IMR-90 (cell line): ENCODE measurements around the gene JPH4. TPM values are rescaled to one million over a fixed set of nuclear protein-coding genes. Genes with fewer than 3 reads are reported as not detected.

ENCODE experiments used
- ATAC-seq: fragments of 200-7000 bp; cut with Tn5 transposase; 2 replicates; pipeline ENCODE4 v1.9.1; 2020; ENCODE audit warnings: low read depth, mild to moderate bottlenecking, moderate library complexity
- BruUV-seq: library from RNA; stranded (reverse); fragments of 400-500 nt; replicated peaks from 2 replicates; lab custom pipeline; 2021; lab: Mats Ljungman, UMichigan
- CTCF ChIA-PET: fragments of 300-600 bp; formaldehyde crosslinking; extraction: SDS; loops from one replicate; lab custom pipeline; 2021; ENCODE audit warnings: antibody characterized with exemption; lab: Yijun Ruan, JAX
- POLR2A ChIA-PET: fragments of 300-600 bp; sonication (Branson Sonifier 250); formaldehyde crosslinking; loops from one replicate; lab custom pipeline; 2022; ENCODE audit warnings: antibody characterized with exemption; ENCODE audit not compliant: unreplicated experiment; lab: Charles Lee
- DNase-seq: peaks from one replicate; pipeline ENCODE4 v3.0.0; 2013
- H2AFZ ChIP-seq: replicated peaks from 2 replicates; pipeline ENCODE3; 2013; ENCODE audit warnings: low read length, mild to moderate bottlenecking; ENCODE audit not compliant: poor library complexity
- H2AK5ac ChIP-seq: 2 replicates; pipeline ENCODE4 v1.6.1; 2013; ENCODE audit warnings: low read depth, low read length, inconsistent platforms
- H2AK9ac ChIP-seq: replicated peaks from 2 replicates; pipeline ENCODE3; 2013; ENCODE audit warnings: mild to moderate bottlenecking, low read depth, low read length, moderate library complexity; ENCODE audit not compliant: poor library complexity
- H2BK120ac ChIP-seq: 2 replicates; pipeline ENCODE4 v1.6.1; 2013; ENCODE audit warnings: low read depth, low read length, inconsistent platforms
- H2BK15ac ChIP-seq: 3 replicates; pipeline ENCODE4 v1.6.1; 2013; ENCODE audit warnings: low read depth, low read length, inconsistent platforms
- H2BK20ac ChIP-seq: 2 replicates; pipeline ENCODE4 v1.6.1; 2013; ENCODE audit warnings: low read depth, mild to moderate bottlenecking, inconsistent platforms, low read length, moderate library complexity
- H2BK5ac ChIP-seq: 2 replicates; pipeline ENCODE4 v1.6.1; 2013; ENCODE audit warnings: mild to moderate bottlenecking, low read depth, low read length, inconsistent platforms; ENCODE audit not compliant: poor library complexity, severe bottlenecking
- H3K14ac ChIP-seq: replicated peaks from 2 replicates; pipeline ENCODE4 v1.6.1; 2013; ENCODE audit warnings: low read depth, low read length, inconsistent platforms
- H3K18ac ChIP-seq: 2 replicates; pipeline ENCODE4 v1.6.1; 2013; ENCODE audit warnings: low read depth, low read length, control low read depth
- H3K23ac ChIP-seq: 2 replicates; pipeline ENCODE4 v1.6.1; 2013; ENCODE audit warnings: low read depth, low read length, inconsistent platforms
- H3K27ac ChIP-seq: 2 replicates; pipeline ENCODE4 v1.5.1; 2013; ENCODE audit warnings: mild to moderate bottlenecking, control low read depth, low read length; ENCODE audit not compliant: insufficient read depth
- H3K27me3 ChIP-seq: 2 replicates; pipeline ENCODE4 v1.6.1; 2013; ENCODE audit warnings: low read length; ENCODE audit not compliant: control insufficient read depth, insufficient read depth
- H3K36me3 ChIP-seq: 2 replicates; pipeline ENCODE4 v1.6.1; 2013; ENCODE audit warnings: low read length, mixed read lengths; ENCODE audit not compliant: control insufficient read depth, insufficient read depth
- H3K4ac ChIP-seq: 2 replicates; pipeline ENCODE4 v1.6.1; 2013; ENCODE audit warnings: low read depth, low read length, inconsistent platforms
- H3K4me1 ChIP-seq: 2 replicates; pipeline ENCODE4 v1.6.1; 2013; ENCODE audit warnings: low read length, mixed read lengths; ENCODE audit not compliant: control insufficient read depth, insufficient read depth
- H3K4me2 ChIP-seq: 2 replicates; pipeline ENCODE4 v1.6.1; 2013; ENCODE audit warnings: low read depth, mild to moderate bottlenecking, control low read depth, low read length, moderate library complexity
- H3K4me3 ChIP-seq: 2 replicates; pipeline ENCODE4 v1.5.1; 2013; ENCODE audit warnings: low read depth, mild to moderate bottlenecking, control low read depth, low read length, moderate library complexity; ENCODE audit not compliant: insufficient read depth
- H3K56ac ChIP-seq: 2 replicates; pipeline ENCODE4 v1.6.1; 2013; ENCODE audit warnings: low read length, inconsistent platforms; ENCODE audit not compliant: insufficient read depth; ENCODE audit errors: extremely low read depth
- H3K79me1 ChIP-seq, 2 experiments: 2 replicates each; pipeline ENCODE4 v1.6.1; 2013; ENCODE audit warnings: low read length in 2 of 2, inconsistent platforms in 1 of 2, low read depth in 1 of 2
- H3K9ac ChIP-seq: 2 replicates; pipeline ENCODE4 v1.6.1; 2013; ENCODE audit warnings: low read depth, low read length, control low read depth
- H3K9me1 ChIP-seq: 2 replicates; pipeline ENCODE4 v1.6.1; 2013; ENCODE audit warnings: low read length, inconsistent platforms; ENCODE audit not compliant: insufficient read depth
- H3K9me3 ChIP-seq: 2 replicates; pipeline ENCODE4 v1.6.1; 2013; ENCODE audit warnings: low read length; ENCODE audit not compliant: control insufficient read depth, insufficient read depth
- H4K20me1 ChIP-seq: 2 replicates; pipeline ENCODE4 v1.6.1; 2013; ENCODE audit warnings: low read length, inconsistent platforms; ENCODE audit not compliant: insufficient read depth
- H4K5ac ChIP-seq: 2 replicates; pipeline ENCODE4 v1.6.1; 2013; ENCODE audit warnings: mild to moderate bottlenecking, low read depth, low read length, control low read depth
- H4K8ac ChIP-seq, 2 experiments: 2 replicates each; pipeline ENCODE4 v1.6.1; 2013; ENCODE audit warnings: low read depth in 2 of 2, low read length in 2 of 2, control low read depth in 1 of 2, inconsistent platforms in 1 of 2
- H4K91ac ChIP-seq: 2 replicates; pipeline ENCODE4 v1.6.1; 2013; ENCODE audit warnings: low read depth, low read length, inconsistent platforms; ENCODE audit not compliant: insufficient read depth
- BHLHE40 ChIP-seq: fragments of 150-350 bp; IDR thresholded peaks from 2 replicates; pipeline ENCODE4 v1.6.1; 2016; ENCODE audit warnings: mild to moderate bottlenecking, low read depth, low read length
- CHD1 ChIP-seq: IDR thresholded peaks from 2 replicates; pipeline ENCODE4 v1.6.1; 2012; ENCODE audit warnings: low read depth, low read length, improper control_type of control experiment
- CTCF ChIP-seq: conservative IDR thresholded peaks from 2 replicates; pipeline ENCODE4 v1.5.1; 2012; ENCODE audit warnings: mild to moderate bottlenecking, low read depth, low read length, improper control_type of control experiment
- MXI1 ChIP-seq: IDR thresholded peaks from 2 replicates; pipeline ENCODE4 v1.6.1; 2012; ENCODE audit warnings: low read depth, mild to moderate bottlenecking, low read length, moderate library complexity, borderline replicate concordance
- NFE2L2 ChIP-seq: fragments of 150-350 bp; IDR thresholded peaks from 2 replicates; pipeline ENCODE4 v1.6.1; 2016; ENCODE audit warnings: low read depth, mild to moderate bottlenecking, low read length
- RCOR1 ChIP-seq: IDR thresholded peaks from 2 replicates; pipeline ENCODE4 v1.6.1; 2012; ENCODE audit warnings: mild to moderate bottlenecking, low read length, improper control_type of control experiment; ENCODE audit not compliant: insufficient replicate concordance
- RFX5 ChIP-seq: IDR thresholded peaks from 2 replicates; pipeline ENCODE4 v1.8.0; 2012; ENCODE audit warnings: low read depth, mild to moderate bottlenecking, low read length, moderate library complexity
- SMC3 ChIP-seq: fragments of 150-350 bp; IDR thresholded peaks from 2 replicates; pipeline ENCODE4 v1.6.1; 2016; ENCODE audit warnings: low read depth, mild to moderate bottlenecking, antibody characterized with exemption, low read length, moderate library complexity
- WGBS, 2 experiments: methylation state at CpG; one replicate each; pipeline versions ENCODE4 v1.1.5 to v1.1.7; 2013; ENCODE audit warnings: missing lambda C conversion rate in 2 of 2; ENCODE audit not compliant: insufficient read length in 1 of 2; ENCODE audit errors: extremely low coverage in 2 of 2; 5-methylcytosine and 5-hydroxymethylcytosine counted together
- dilution Hi-C: fragments of 300-500 bp; cut with HindIII; formaldehyde crosslinking; loops from one replicate; pipeline ENCODE4 v1.14.3; 2018; ENCODE audit warnings: low sequenced_read_pairs; ENCODE audit not compliant: unreplicated experiment
- in situ Hi-C: fragments of 300-500 bp; cut with MboI; formaldehyde crosslinking; loops from 3 replicates; pipeline ENCODE4 v1.14.3; 2019; ENCODE audit warnings: low sequenced_read_pairs, inconsistent platforms, mixed read lengths
- intact Hi-C: fragments of 100-400 bp; cut with micrococcal nuclease; formaldehyde crosslinking; loops from 2 replicates; pipeline ENCODE4 v1.10.0; 2022
- polyA plus RNA-seq, 3 experiments: library from polyadenylated mRNA; depleted of rRNA; stranded (reverse); fragments of >200 nt; gene quantifications; 2 replicates each; pipeline ENCODE4 v1.2.3, GENCODE V29; 2012; ENCODE audit warnings: low replicate concordance in 1 of 3
- total RNA-seq: library from RNA; depleted of rRNA; stranded (reverse); fragments of >200 nt; gene quantifications from 2 replicates; pipeline ENCODE4 v1.2.3, GENCODE V29; 2012

The JPH4 gene
- total and polyA plus RNA-seq, 2 of the 4 experiments (the other 2 are of a cell fraction): not detected

- ATAC-seq: no peak
- no peak for TF ChIP-seq MXI1
- no peak for TF ChIP-seq NFE2L2
- no peak for TF ChIP-seq RCOR1
- no peak for TF ChIP-seq CHD1
- no peak for TF ChIP-seq CTCF
- no peak for TF ChIP-seq RFX5
- no peak for TF ChIP-seq BHLHE40
- no peak for TF ChIP-seq SMC3
- no peak overlapping the region for H2BK5ac ChIP-seq
- POLR2A ChIA-PET: interaction anchor here (0.6 kb wide), 1 partner anchor 10 kb away, joined by 3 read pairs; no protein-coding TSS in a partner anchor
- DNase-seq: no peak
- BruUV-seq: no TSS peak
- H3K9ac ChIP-seq: no peak overlapping the region
- H3K18ac ChIP-seq: no peak overlapping the region
- H4K91ac ChIP-seq: no peak overlapping the region
- dilution Hi-C loops (no loop called here), in situ Hi-C loops (no loop called here), intact Hi-C loops (no loop called here)
- H3K79me1 ChIP-seq: no peaks in the 10 kb centered on the region
- H3K27me3 ChIP-seq: no peaks in the 10 kb centered on the region; the same call in 1 of the 2 replicates
- H3K14ac ChIP-seq: no peak overlapping the region
- H2AK5ac ChIP-seq: no peak overlapping the region
- H4K8ac ChIP-seq: no peak overlapping the region
- no peaks in the 10 kb centered on the region for H3K9me3 ChIP-seq
- no peak overlapping the region for H3K4me2 ChIP-seq
- H2AFZ ChIP-seq: no peak overlapping the region
- H3K4ac ChIP-seq: no peak overlapping the region
- no peak overlapping the region for H2BK15ac ChIP-seq
- 83% methylated on average over 1 of the region's 4 CpGs; no CpG with 5 or more reads in 1 of the 2 experiments for WGBS, 2 experiments
- CTCF ChIA-PET: no interaction called here
- H4K5ac ChIP-seq: no peak overlapping the region
- H3K4me1 ChIP-seq: peaks cover 9% of the 10 kb centered on the region
- no peak overlapping the region for H2BK120ac ChIP-seq
- H4K20me1 ChIP-seq: no peaks in the 10 kb centered on the region
- no peak overlapping the region for H3K27ac ChIP-seq
- H3K56ac ChIP-seq: no peak overlapping the region
- H3K36me3 ChIP-seq: no peaks in the 10 kb centered on the region
- peaks cover 8% of the 10 kb centered on the region for H3K9me1 ChIP-seq
- no peak overlapping the region for H2AK9ac ChIP-seq
- H3K4me3 ChIP-seq: no peak overlapping the region
- H2BK20ac ChIP-seq: no peak overlapping the region
- no peak overlapping the region for H3K23ac ChIP-seq
Measured at GRCh38 chr14:23545740-23546365, 32.7 kb downstream of the JPH4 start.
